Measurements from ENCODE around the gene TOM1L1. TPM values are rescaled to one million over a fixed set of nuclear protein-coding genes. Genes with fewer than 3 reads are reported as not detected.

The TOM1L1 gene
- total RNA-seq, 1 experiment from 2014 or later: 55.4 TPM

- Histone ChIP-seq H3K27ac (ENCODE audit: low read depth, low read length, poor library complexity, severe bottlenecking) (no peak overlapping the region), H3K4me3 (ENCODE audit: low read depth, low read length, poor library complexity, severe bottlenecking) (no peak overlapping the region), H3K4me1 (ENCODE audit: insufficient read depth, low read length, poor library complexity, severe bottlenecking) (no peaks in the 10 kb centered on the region), H3K9me3 (ENCODE audit: low read depth, low read length, poor library complexity, severe bottlenecking) (no peaks in the 10 kb centered on the region), H3K27me3 (replicated peaks; ENCODE audit: insufficient read depth, low read depth, low read length, poor library complexity) (no peaks in the 10 kb centered on the region), H3K36me3 (ENCODE audit: insufficient read depth, low read length, poor library complexity, severe bottlenecking) (peaks cover 27% of the 10 kb centered on the region)
- intact Hi-C loops (cut with micrococcal nuclease; ENCODE audit: unreplicated experiment): no loop called here
- ChIA-PET CTCF (no interaction called here), POLR2A (ENCODE audit: low non-redundant PET) (no interaction called here)
- BruUV-seq (replicated peaks): no TSS peak
- no peak for DNase-seq (ENCODE audit: low spot score)
- no peak for TF ChIP-seq EZH2 (IDR thresholded peaks at IDR 0.05; ENCODE audit: borderline replicate concordance, low read depth, low read length, poor library complexity, severe bottlenecking)
- TF ChIP-seq CTCF (conservative IDR thresholded peaks at IDR 0.05; ENCODE audit: low read depth, low read length): no peak
Observed at GRCh38 chr17:54906683-54907082, 6.0 kb downstream of the TOM1L1 start.

- H3K4me3 ChIP-seq (ENCODE audit: low read depth, low read length, poor library complexity, severe bottlenecking): no peak overlapping the region
- no peaks in the 10 kb centered on the region for H3K9me3 ChIP-seq (ENCODE audit: low read depth, low read length, poor library complexity, severe bottlenecking)
- CTCF ChIA-PET: no interaction called here
- intact Hi-C loops (cut with micrococcal nuclease; ENCODE audit: unreplicated experiment): no loop called here
- H3K36me3 ChIP-seq (ENCODE audit: insufficient read depth, low read length, poor library complexity, severe bottlenecking): peaks cover 27% of the 10 kb centered on the region
- H3K27me3 ChIP-seq (replicated peaks; ENCODE audit: insufficient read depth, low read depth, low read length, poor library complexity): no peaks in the 10 kb centered on the region
- DNase-seq (ENCODE audit: low spot score): no peak
- H3K27ac ChIP-seq (ENCODE audit: low read depth, low read length, poor library complexity, severe bottlenecking): no peak overlapping the region
- no peaks in the 10 kb centered on the region for H3K4me1 ChIP-seq (ENCODE audit: insufficient read depth, low read length, poor library complexity, severe bottlenecking)
- BruUV-seq (replicated peaks): no TSS peak
- no peak for TF ChIP-seq CTCF (conservative IDR thresholded peaks at IDR 0.05; ENCODE audit: low read depth, low read length)
- no peak for TF ChIP-seq EZH2 (IDR thresholded peaks at IDR 0.05; ENCODE audit: borderline replicate concordance, low read depth, low read length, poor library complexity, severe bottlenecking)
- POLR2A ChIA-PET (ENCODE audit: low non-redundant PET): no interaction called here
Observed at GRCh38 chr17:54907376-54907775, 6.7 kb downstream of the TOM1L1 start.

- no peak for DNase-seq (ENCODE audit: low spot score)
- BruUV-seq (replicated peaks): no TSS peak
- Histone ChIP-seq H3K27me3 (replicated peaks; ENCODE audit: insufficient read depth, low read depth, low read length, poor library complexity) (no peaks in the 10 kb centered on the region), H3K27ac (ENCODE audit: low read depth, low read length, poor library complexity, severe bottlenecking) (no peak overlapping the region), H3K9me3 (ENCODE audit: low read depth, low read length, poor library complexity, severe bottlenecking) (no peaks in the 10 kb centered on the region), H3K4me1 (ENCODE audit: insufficient read depth, low read length, poor library complexity, severe bottlenecking) (no peaks in the 10 kb centered on the region), H3K4me3 (ENCODE audit: low read depth, low read length, poor library complexity, severe bottlenecking) (no peak overlapping the region), H3K36me3 (ENCODE audit: insufficient read depth, low read length, poor library complexity, severe bottlenecking) (peaks cover 46% of the 10 kb centered on the region)
- no peak for TF ChIP-seq CTCF (conservative IDR thresholded peaks at IDR 0.05; ENCODE audit: low read depth, low read length)
- no peak for TF ChIP-seq EZH2 (IDR thresholded peaks at IDR 0.05; ENCODE audit: borderline replicate concordance, low read depth, low read length, poor library complexity, severe bottlenecking)
- ChIA-PET CTCF (no interaction called here), POLR2A (ENCODE audit: low non-redundant PET) (no interaction called here)
- intact Hi-C loops (cut with micrococcal nuclease; ENCODE audit: unreplicated experiment): no loop called here
Observed at GRCh38 chr17:54909766-54910165, 9.1 kb downstream of the TOM1L1 start.

Measured in A673 (cell line).